Ammon's horn (tissue), 1 donor: Measurements from ENCODE around the gene SHLD1.

Experiments used
- DNase-seq: peaks from one replicate; pipeline ENCODE4 v3.0.0-alpha.2; 2016; ENCODE audit warnings: low spot score

Gene SHLD1

DNA sequence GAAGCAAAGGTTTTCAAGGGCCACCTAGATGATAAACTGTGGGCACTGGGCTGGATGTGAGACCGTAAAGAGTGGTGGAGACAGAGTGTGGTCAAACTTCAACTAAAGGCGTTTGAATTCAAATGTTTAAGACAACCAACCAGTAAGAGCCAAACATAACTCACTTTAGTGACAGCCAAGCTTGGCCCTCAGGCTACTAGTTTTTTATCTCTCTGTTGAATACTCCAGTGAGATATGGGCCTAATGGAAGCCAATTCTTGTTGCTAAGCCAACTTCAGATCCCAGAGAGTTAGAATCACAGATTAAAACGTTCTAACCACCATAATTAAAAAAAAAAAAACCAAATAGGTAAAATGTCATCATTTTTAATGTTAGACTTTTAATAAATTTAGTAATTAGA, 142.9 kb downstream of the SHLD1 start:
- DNase-seq, result no peak

- DNase-seq, result no peak
Observed at GRCh38 chr20:5893621-5894020, 143.4 kb downstream of the SHLD1 start.

DNA sequence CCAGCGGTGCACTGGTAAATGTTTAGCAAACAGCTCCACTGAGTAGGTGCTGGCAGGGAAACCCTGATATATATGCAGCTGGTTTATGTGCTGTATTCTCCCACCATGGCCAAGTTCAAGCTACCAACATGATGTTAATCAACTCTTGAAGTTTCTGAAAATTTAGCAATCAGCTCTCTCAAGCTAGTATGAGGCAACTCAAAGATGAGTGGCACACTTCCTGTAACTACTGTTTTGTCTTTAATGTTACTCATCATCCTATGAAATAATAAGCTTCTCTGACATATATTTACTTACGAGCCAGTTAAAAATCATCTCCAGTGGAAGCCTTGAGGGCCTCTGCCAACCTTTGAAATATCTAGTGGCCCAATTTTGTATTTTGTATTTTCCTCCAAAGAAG, 145.4 kb downstream of the SHLD1 start:
- DNase-seq, result no peak

DNA sequence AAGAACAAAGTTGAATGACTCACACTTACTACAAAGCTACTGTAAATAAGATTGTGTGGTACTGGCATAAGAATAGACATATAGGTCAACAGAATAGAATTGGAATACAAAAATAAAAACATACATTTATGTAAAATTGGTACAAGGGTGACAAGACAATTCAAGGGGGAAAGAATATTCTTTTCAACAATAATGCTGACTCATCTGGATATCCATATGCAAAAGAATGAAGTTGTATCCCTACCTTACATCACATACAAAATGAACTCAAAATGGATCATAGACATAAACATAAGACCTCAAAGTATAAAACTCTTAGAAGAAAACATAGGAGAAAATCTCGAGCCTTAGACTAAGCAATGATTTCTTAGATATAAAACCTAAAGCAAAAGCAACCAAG, 149.2 kb downstream of the SHLD1 start:
- no peak for DNase-seq

DNA sequence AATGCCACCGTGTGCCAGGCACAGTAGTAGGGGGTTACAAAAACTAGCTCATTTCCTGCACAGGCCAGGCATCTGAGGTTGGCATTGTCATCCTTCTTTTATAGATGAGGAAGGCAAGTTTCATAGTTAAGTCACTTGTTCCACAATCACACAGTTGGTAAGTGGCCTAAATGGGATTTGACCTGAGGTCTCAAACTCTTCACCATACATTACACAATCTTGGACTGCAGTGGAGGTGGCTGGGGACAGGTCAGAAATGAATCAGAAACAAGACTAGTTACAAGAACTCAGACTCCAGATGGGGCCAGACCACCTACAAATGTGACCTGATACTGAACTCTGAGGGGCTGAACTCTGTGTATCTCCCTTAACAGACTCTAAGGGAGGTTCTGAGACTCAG, 150.7 kb downstream of the SHLD1 start:
- DNase-seq, result no peak

DNA sequence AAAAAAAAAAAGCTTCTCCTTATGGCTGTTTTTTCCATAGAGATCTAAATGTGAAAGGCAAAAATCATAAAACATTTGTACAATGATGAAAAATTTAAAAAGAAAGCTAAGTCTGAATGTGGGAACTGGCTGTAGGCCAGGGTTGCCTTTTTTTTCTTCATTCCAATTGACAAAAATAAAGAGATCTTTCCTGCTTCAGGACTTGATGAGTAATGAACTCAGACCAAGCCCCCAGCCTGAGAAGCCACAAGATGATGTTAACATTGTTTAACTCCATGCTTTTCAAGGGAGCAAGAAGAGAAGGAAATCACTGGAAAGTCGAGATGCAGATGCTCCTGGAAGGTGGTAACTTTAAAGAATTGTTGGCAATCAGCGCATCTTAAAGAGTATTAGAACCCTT, 158.8 kb downstream of the SHLD1 start:
- DNase-seq, result no peak

- DNase-seq, result no peak
Observed at GRCh38 chr20:5910186-5910585, 160.0 kb downstream of the SHLD1 start.

DNA sequence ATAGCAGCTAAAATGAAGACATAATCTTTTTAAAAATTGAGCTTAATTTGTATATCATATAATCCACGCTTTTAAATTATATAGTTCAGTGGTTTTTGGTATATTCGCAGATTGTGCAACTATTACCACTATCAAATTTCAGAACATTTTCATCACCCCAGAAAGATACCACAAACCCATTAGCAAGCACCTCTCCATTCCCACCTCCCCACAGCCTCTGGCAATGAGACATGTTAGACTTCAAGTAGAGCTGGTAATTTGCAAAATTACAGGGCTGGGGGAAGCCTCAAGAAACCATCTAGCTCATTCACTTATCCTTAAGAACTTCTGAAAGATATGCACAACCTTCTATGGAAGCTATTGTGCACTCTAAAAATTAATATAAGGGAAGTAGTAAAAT, 163.0 kb downstream of the SHLD1 start:
- DNase-seq, result no peak
